GM21825 (cell line): ENCODE results near the gene PHPT1.

ENCODE experiments used
- ATAC-seq: cut with Tn5 transposase; IDR thresholded peaks from one replicate; pipeline ENCODE4 v1.9.1; 2021; ENCODE audit warnings: mild to moderate bottlenecking, moderate library complexity; ENCODE audit not compliant: unreplicated experiment

Gene PHPT1

GRCh38 chr9:136847826-136848392 lies 1.3 kb upstream of the PHPT1 start:
- no peak for ATAC-seq

GRCh38 chr9:136848393-136849037 lies 694 bp upstream of the PHPT1 start:
- no peak for ATAC-seq

GRCh38 chr9:136849960-136850865 lies 1.0 kb downstream of the PHPT1 start:
- no peak for ATAC-seq

GRCh38 chr9:136850866-136851775 lies 1.9 kb downstream of the PHPT1 start:
- no peak for ATAC-seq

- no peak for ATAC-seq
These were observed 2.9 kb downstream of the PHPT1 start, which contains the start of gene MAMDC4 for GRCh38 chr9:136851941-136852663. TSS of gene MAMDC4 (plus strand) at chr9:136852346. CDS start at chr9:136852417, 71 bp downstream.

DNA sequence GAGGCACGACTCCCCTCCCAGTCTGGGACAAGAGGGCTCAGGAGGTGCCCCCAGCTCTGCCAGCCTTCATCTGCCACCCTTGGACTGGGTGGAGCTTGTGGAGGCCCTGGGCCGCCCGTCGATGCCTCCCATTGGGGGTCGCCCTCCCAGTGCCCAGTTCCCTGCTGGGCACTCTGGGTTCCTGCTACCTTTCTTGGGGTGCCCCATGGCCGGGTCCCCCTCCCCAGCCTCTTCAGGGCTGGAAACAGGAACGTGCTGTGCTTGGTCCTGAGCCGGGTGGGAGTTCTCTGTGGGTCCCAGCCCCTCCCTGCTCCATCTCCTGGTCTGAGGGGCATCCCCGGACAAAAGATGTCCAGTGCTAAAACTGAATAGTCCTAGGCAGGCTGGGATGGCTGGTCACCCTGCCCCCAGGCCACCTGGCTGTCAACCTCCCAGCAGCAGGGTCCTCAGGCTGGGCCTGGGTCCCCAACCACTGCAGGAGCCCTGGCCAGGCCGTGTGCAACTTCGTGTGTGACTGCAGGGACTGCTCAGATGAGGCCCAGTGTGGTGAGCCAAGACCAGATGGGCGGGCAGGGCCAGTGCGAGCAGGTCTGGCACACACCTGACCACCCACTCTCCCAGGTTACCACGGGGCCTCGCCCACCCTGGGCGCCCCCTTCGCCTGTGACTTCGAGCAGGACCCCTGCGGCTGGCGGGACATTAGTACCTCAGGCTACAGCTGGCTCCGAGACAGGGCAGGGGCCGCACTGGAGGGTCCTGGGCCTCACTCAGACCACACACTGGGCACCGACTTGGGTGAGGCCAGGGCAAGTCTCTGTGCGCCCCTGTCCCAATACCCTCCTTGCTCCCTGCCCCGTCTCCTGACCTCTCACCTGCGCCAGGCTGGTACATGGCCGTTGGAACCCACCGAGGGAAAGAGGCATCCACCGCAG lies 3.7 kb downstream of the PHPT1 start:
- ATAC-seq = no peak

DNA sequence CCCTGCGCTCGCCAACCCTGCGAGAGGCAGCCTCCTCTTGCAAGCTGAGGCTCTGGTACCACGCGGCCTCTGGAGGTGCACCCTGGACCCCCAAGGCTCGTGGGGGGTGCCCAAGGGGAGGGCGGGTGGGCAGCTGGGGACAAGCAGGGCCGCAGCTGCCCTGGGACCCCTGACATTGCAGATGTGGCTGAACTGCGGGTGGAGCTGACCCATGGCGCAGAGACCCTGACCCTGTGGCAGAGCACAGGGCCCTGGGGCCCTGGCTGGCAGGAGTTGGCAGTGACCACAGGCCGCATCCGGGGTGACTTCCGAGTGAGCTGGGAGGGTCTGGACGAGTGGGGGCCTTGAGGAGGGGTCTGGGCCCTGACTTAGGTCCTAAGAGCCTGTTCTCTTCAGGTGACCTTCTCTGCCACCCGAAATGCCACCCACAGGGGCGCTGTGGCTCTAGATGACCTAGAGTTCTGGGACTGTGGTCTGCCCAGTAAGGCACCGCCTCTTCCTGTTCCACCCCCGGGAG lies 4.4 kb downstream of the PHPT1 start:
- ATAC-seq = no peak

GRCh38 chr9:136854113-136854841 lies 5.1 kb downstream of the PHPT1 start:
- no peak for ATAC-seq

DNA sequence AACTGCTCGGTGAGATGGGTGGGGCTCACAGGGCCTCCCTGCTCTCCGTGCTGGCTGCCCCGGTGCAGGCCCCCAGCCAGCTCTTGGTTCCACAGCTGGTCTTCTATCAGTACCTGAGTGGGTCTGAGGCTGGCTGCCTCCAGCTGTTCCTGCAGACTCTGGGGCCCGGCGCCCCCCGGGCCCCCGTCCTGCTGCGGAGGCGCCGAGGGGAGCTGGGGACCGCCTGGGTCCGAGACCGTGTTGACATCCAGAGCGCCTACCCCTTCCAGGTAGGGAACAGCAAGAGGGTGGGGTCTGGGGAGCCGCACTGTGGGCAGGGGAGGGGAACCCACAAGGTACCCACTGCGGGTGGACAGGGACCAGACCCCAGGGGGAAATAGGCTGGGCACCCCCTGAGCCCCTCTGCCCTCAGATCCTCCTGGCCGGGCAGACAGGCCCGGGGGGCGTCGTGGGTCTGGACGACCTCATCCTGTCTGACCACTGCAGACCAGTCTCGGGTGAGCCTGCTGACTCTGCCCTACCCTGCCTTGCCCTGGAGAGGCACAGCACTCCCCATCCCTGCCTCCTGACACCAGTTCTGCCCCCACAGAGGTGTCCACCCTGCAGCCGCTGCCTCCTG lies 5.7 kb downstream of the PHPT1 start:
- ATAC-seq = no peak

GRCh38 chr9:136855461-136856078 lies 6.4 kb downstream of the PHPT1 start:
- ATAC-seq = no peak

- ATAC-seq = no peak
These were observed 6.9 kb downstream of the PHPT1 start for GRCh38 chr9:136856079-136856476.

- no peak for ATAC-seq
These were observed 7.4 kb downstream of the PHPT1 start for GRCh38 chr9:136856541-136857141.

GRCh38 chr9:136857166-136857565 lies 8.0 kb downstream of the PHPT1 start:
- no peak for ATAC-seq

- ATAC-seq = no peak
These were observed 8.6 kb downstream of the PHPT1 start for GRCh38 chr9:136857581-136858412.

DNA sequence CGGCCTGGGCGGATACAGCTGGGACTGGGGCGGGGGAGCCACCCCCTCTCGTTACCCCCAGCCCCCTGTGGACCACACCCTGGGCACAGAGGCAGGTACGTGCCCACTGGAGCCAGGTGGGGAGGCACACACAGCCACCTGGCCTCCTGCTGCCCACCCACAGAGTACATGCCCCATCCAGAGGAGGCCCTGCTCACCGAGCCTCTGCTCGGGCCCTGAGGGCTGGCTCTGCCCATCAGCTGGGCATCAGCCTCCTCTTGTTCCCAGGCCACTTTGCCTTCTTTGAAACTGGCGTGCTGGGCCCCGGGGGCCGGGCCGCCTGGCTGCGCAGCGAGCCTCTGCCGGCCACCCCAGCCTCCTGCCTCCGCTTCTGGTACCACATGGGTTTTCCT lies 9.2 kb downstream of the PHPT1 start:
- ATAC-seq = no peak
